ENCODE data around the gene KRT6B.
"Not testable (repeated sequence)": the region's sequence is repeated elsewhere in the genome, so short reads cannot be mapped to it uniquely, and the experiment has no call there.

KRT6B gene

DNA sequence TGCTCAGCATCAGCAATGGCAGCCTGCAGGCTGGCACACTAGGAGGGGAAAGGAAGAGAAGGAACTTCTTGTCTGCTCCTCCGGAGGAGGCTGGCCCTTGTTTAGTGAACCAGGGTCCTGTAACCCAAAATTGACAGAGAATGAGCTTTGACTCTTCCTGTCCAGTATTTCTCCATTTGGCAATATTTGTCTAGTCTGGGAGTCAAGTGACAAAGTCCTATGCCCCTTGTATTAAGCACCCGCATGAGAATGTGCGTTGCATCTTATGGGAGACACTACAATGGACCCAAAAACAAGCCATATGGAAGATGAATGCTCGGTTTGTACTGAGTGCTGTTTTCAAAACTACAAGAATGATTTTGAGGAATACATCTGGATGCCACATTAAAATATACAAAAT is 17.9 kb upstream of the KRT6B start:
- no peak for DNase-seq (ENCODE audit: low spot score)

DNA sequence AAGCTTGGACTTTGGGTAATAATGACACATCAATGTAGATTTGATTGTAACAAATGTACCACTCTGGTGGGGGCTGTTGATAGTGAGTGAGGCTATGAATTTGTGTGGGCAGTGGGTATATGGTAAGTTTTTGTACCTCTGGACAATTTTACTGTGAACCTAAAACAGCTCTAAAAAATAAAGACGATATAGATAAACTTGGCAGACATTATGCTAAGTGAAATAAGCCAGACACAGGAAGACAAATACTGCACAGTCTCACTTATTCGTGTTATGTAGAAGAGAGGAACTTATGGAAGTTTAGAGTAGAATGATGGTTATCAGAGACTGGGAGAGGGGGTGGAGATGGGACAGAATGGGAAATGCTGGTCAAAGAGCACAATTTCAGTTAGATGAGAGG is 13.0 kb upstream of the KRT6B start:
- DNase-seq (ENCODE audit: low spot score): no peak

DNA sequence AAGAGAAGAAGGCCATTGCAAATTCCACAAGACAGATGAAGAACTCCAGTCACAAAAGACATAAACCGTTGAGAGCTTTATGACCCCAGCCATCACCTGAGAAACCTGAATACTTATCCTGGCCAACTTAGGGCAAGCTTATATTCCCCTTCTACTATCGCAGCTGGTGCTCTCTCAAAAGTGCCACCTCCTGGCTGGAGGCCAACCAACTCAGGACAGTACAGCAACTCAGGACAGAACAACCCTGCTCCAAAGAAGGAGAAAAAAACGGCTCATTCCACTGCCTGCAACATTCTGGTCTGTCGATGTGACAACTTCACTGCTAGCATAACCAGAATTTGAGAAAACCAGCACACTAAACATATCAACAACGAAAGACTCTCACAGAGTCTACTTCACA is 9.7 kb upstream of the KRT6B start:
- DNase-seq (ENCODE audit: low spot score): no peak

GRCh38 chr12:52458861-52459260 is 6.9 kb upstream of the KRT6B start:
- DNase-seq (ENCODE audit: low spot score): no peak

DNA sequence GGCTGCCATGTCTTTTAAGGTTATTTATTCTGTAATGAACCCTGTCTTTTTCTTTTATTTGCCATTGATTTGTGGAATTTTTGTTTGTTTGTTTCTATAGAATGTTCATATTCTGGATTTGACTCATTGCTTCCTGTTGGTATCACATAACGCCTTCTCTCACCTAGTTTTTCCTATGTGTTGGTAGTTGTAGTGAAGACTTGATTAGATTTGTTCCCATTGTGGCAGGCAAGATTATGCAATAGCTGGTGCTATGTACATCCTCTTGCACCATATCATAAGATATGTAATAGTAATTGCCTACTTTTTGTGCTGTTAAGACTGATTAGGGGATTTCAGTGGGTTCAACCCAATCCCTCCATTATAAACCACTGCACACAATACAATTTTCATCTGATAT is 3.9 kb upstream of the KRT6B start:
- no peak for DNase-seq (ENCODE audit: low spot score)

GRCh38 chr12:52454411-52455201 is 2.7 kb upstream of the KRT6B start:
- DNase-seq (ENCODE audit: low spot score): no peak

GRCh38 chr12:52448228-52448627 is 3.7 kb downstream of the KRT6B start:
- DNase-seq (ENCODE audit: low spot score): no peak

- DNase-seq (ENCODE audit: low spot score): not testable (repeated sequence)
Measured at GRCh38 chr12:52447196-52447595, 4.8 kb downstream of the KRT6B start.

DNA sequence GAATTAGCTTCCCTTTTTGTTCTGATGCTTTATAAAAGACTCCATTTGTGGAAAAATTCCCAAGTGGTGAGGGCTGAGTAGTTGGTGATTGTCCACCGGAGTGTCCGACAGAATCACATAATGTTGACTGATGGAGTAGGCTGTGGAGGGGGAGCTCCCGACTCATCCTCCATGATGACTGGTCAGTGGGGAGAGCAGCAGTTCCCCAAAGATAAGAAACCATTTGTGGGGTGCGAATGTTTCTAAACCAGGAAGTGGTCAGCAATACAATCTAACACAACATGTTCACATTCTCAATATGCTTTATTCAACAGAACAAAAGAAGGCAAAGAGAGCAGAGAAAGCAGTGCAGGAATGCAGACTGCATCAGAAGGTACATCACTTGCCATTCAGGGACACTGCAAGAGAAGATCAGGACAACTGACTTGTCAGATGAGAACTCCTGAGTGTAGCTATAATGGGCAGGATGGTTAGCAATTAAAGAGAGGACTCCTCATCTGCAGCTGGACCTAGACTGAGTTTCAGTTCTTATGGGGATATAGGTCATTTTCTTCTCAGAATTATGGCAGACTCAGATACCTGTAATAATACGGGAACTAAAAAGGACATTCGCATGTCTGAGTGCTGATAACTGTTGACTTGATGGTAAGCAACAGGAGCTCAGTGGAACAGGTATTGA is 5.4 kb downstream of the KRT6B start:
- DNase-seq (ENCODE audit: low spot score): no peak

DNA sequence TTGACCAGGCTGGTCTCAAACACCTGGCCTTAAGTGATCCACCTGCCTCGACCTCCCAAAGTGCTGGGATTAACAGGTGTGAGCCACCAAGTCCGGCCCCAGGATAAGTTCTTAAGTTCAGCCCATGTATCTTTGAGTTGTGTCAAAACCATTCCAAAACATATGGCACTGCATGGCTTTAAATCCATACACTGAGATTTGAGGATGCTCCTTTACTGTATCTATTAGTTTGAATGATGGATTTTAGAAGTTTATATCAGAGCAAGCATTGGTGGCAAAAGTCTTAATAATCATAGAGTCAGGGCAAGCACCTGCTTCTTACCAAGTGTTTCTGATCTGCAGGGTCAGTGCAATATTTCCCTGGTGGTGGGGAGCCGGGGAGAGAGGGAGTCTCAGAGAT is 6.1 kb downstream of the KRT6B start:
- DNase-seq (ENCODE audit: low spot score): no peak

GRCh38 chr12:52444647-52445595 is 7.0 kb downstream of the KRT6B start:
- no peak for DNase-seq (ENCODE audit: low spot score)

GRCh38 chr12:52443966-52444365 is 8.0 kb downstream of the KRT6B start:
- DNase-seq (ENCODE audit: low spot score): no peak

DNA sequence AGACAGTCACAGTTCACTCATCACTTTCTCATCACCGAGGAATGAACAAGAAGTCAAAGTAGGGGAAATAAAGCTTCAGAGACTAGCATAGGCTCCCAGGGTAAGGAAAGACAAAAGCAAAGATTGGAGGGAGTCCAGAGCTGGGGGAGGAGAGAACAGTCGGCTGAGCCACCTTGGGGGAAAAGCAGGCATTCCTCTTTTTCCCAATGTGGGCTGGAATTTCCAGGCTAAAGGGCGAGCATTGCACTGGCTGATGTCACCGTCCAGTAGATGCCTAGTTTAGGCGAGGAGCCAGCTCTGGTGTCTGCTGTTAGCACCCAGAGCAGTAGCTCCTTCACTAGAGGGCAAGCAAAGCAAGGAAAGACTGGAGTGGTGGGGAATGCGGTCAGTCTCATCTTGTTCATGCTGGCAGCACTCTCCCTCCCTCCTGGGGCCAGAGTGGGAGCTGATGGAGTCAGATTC is 9.3 kb downstream of the KRT6B start:
- no peak for DNase-seq (ENCODE audit: low spot score)

DNA sequence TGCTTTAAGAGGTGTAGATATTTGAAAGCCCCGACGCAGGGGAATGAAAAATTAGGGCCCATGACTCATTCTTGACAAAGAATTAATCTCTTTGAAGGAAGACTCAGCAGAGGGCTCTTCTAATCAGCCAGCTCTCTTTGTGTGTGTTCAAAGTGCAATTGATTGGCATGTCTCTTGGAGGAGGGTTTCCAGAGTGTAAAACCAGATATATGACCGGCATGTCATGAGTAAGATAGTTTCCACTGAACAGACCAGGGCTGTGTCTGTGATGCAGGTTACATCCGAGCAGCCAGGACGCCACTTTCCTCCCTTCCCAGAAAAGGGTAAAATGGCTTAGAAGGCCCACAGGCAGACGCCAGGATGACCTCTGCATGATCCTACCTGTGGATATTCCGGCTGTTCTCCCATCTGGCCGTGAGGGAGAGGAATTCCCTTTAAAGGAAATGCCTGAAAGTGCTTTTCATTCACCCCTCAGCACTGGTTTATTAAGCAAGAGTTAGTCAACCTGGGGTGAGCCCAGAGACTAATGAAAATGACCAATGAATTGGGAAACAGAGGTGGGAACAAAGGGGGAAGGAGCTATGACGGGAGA is 10.5 kb downstream of the KRT6B start:
- no peak for DNase-seq (ENCODE audit: low spot score)

- no peak for DNase-seq (ENCODE audit: low spot score)
Measured at GRCh38 chr12:52440821-52441319, 11.1 kb downstream of the KRT6B start.

- no peak for DNase-seq (ENCODE audit: low spot score)
Measured at GRCh38 chr12:52439845-52440244, 12.1 kb downstream of the KRT6B start.

DNA sequence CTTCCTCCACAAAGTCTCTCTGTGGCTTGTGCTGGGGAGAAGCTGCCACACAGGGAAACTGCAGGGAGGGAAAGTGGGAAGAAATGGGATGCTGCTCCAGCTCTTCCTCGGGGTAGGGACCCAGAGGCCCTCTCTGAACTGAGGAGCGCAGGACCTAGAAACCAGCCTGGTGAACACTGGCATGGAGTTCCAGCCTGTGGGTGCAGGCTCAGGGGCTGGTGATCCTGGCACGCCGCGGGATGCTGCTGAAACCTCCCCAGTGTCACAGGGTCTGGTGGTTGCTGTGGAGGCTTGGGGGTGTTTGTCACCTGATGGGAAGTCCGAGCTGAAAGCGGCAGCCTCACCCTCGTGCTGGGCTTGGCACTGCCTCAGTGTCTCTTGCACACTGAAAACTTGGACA is 12.5 kb downstream of the KRT6B start:
- no peak for DNase-seq (ENCODE audit: low spot score)

- no peak for DNase-seq (ENCODE audit: low spot score)
Measured at GRCh38 chr12:52438305-52439301, 13.3 kb downstream of the KRT6B start.

DNA sequence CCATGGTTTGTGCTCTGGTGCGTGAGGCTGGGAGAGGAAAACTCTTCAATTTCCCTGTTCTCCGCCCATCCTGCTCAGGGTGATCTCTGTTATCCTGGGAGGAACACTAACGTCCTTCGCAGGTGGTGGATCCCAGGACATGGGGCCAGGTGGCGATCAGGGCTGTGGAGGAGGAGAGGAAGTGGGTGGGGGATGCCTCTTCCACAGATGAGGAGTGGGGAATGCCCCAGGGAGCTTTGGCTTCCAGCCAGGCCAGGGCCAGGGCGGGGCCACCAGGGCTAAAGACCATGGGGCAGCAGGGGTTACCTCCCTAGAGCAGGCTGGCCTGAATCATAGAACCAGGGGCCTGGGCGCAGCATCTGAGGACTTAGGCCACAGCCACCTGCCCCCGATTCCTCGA is 14.4 kb downstream of the KRT6B start:
- DNase-seq (ENCODE audit: low spot score): no peak

DNA sequence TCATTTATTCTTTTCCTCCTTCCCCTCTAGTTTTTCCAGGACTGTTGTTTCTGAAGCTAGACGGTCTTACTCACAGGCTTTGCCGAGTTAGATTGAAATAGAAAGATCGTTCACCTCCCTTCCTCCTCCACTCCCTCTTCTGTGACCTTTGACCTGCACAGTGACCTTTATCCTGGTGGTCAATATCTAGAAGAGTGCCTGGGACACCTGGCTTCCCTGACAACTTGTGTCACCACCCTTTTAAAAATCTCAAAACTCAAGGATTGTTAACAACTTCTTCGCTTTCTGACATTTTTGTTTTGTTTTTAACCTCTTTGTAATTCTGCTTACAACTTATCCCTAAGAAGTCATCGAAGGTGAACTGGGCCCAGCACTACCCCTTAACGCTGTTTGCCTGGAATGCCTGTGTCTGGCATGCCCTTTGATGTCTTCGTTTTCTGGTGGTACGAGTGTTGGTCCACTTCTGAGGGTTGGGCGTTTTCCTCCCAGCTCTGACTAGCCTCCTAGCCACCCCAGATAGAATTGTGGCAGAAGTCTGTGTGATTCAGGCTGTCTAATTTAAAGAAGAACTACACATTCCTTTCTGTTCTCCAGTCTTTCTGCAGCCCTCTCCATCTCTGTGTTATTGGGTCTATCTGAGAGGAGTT is 15.0 kb downstream of the KRT6B start:
- DNase-seq (ENCODE audit: low spot score): no peak

Measured in D341Med (cell line).